ENCODE data around the gene MYO7B.
A peak's percentile ranks its signal among the peaks of the same experiment; 100 is the strongest.

The MYO7B gene

GRCh38 chr2:127664065-127664894, 128.8 kb downstream of the MYO7B start:
- no peak for DNase-seq (ENCODE audit: low read depth)

DNA sequence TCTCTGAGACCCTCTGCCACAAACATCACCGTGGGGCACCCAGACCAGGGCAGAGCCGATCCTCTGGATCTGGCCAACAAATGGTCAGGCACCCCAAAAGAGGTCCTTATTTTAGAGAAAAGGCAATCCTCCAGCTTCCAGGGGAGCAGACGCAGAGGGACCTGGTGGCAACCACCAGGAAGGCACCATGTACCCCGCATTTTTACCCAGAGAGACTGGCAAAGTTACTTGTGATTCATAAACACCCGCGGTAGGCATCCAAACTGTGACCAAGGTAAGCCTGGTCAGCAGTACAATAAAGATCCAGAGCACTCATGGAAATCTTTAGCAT, 129.4 kb downstream of the MYO7B start:
- DNase-seq (ENCODE audit: low read depth) = no peak

DNA sequence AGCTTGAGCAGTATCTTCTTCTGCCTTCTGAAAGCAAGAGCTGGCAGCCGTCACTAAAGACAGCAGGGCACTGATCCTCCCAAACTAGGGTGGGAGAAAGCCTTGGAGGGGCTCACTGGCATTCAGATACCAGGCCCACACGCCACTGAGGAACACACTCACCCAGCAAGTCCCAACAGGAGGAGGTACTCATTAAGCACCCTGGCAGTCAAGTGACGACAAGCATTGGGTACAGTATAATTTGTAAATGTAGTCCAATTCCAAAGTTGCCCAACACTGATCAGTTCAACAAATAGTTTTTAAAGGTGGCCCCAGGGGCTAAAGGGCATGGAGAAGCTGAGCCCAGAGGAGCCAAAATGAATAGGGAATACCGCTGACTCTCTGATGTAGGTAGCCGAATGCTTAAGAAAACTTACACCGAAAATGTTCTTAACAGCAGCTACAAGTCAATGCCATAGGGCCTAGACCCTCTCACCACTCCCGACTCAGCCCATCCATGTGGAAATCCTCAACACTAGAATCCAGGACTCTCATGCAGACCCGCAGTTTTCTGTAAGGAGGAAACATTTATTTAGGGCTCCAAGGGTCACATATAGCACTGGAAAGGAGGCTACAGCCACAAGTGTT, 129.9 kb downstream of the MYO7B start:
- no peak for DNase-seq (ENCODE audit: low read depth)

DNA sequence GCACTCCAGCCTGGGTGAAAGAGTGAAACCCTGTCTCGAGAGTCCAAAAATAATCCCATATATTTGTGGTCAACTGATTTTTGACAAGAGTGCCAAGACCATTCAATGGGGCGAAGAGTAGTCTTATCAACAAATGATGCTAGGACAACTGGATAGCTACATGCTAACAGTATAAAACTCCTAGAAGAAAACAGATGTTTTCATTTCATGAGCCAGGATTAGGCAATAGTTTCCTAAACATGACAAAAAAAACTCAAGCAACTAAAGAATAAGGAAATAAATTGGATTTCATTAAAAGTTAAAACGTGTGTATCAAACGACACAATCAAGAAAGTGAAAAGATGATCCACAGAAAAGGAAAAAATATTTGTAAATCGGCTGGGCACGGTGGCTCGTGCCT, 133.6 kb downstream of the MYO7B start:
- no peak for DNase-seq (ENCODE audit: low read depth)

DNA sequence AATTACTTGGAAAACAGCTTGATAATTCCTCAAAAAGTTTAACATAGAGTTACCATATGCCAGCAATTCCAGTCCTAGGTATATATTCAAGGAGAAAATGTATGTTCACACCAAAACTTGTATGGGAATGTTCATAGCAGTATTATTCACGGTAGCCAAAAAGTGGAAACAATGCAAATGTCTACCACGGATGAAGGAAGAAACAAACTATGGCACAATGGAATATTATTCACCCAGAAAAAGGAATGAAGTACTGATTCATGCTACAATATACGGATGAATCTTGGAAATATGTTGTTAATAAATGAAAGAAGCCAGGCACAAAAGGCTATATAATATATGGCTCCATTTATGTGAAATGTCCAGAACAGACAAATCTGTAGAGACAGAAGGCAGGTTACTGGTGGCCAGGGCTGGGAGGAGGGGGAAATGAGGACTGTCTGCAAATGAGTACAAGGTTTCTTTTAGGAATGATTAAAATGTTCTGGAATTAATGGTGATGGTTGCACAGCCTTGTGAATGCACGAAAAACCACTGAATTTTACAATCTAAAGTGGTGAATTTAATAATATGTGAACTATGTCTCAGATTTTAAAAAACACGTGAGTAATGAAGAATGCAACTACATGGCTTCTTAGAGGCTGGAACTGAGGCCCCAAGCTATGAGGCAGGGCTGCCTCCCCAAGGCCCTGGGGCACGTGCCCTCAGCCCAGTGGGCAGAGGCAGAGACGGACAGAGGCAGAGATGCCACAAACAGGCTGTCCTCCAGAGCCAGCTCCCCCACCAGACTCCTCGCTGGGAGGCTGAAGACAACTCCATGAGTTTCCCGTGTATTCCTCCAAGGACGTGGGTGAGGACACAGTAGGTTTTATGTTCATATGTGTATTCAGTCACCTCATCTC, 134.8 kb downstream of the MYO7B start:
- no peak for DNase-seq (ENCODE audit: low read depth)

DNA sequence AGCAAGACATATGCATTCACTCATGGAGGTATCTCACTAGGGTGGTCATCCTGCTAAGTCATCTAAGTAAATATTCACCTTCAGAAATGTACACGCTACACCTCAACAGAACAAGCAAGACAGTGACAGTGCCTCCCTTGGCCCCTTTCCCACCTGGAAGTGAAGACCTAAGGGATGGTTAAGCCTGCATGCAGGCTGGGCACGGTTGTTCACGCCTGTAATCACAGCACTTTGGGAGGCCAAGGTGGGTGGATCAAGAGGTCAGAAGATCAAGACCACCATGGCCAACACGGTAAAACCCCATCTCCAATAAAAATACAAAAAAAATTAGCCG, 135.4 kb downstream of the MYO7B start:
- no peak for DNase-seq (ENCODE audit: low read depth)

DNA sequence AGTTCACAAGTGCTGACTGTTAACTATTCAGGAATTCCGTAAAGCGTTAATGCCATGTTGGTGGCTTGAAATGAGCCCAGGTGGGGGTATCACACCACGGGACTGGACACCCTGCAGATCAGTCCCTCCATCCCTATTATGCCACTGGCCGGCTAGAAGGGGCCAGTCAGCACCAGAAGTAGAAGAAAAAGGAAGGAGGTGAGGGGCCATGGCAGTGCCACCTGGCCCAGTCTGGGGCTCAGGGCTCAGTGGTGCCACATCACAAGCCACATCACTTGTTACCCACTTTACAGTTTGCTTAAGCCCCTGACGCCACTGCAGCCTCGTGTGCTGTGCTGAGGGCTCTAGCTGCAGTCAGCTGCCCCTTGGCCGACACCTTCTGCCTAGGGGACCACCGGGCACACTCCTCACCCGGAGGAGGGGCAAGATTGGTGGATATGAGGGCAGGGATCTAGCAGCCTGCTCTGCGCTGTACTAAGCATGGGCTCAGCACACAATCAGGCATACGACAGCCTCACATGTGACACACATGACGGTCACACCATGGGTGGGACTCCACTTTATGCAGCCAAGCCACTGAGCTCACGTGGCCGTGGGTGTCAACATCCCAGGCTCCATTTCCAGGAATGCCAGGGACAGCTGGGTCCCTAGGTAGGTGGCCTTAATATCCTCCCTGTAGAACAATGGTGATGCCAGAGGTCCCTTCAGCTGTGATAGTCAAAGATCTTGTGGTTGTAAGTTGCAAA, 136.2 kb downstream of the MYO7B start:
- DNase-seq (ENCODE audit: low read depth) = no peak

DNA sequence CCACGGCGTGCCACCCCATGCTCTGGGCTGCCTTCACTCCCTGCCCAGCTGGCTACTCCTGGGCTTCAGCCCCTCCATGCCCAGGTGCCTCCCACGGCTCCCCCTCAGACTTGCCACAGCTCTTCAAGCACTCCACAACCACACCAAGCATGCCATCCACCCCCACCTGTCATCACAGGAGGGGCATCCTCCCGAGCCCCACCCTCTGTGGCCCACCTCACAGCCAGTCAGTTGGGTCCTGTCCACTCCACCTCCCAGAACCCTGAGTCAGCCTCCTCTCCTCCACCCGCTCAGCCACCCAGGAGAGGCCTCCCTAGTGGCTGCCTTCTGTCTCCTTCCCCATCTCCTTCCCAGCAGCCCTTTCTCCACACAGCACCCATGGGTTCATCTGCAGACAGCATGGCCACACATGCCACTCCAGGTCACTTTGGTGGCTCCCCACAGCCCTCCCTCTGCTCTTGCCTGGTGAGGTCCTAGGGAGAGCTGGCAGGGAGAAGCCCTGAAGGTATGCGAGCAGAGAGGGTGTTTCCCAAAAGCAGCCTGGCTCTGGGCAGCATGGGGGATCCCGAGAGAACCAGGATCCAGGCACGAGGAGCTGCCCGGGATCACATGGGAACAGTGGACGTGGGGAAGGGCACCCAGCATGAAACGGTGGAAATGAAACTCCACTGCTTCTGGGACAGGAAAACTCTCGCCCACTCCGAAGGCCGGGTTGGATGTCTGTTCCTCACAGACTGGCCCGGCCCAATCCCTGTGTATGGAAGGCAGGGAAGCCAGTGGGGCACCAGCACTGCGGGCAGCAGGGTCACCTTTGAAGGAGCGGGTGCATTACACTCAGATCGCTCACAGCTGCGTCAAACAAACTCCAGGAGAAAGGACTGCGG, 137.1 kb downstream of the MYO7B start:
- no peak for DNase-seq (ENCODE audit: low read depth)

DNA sequence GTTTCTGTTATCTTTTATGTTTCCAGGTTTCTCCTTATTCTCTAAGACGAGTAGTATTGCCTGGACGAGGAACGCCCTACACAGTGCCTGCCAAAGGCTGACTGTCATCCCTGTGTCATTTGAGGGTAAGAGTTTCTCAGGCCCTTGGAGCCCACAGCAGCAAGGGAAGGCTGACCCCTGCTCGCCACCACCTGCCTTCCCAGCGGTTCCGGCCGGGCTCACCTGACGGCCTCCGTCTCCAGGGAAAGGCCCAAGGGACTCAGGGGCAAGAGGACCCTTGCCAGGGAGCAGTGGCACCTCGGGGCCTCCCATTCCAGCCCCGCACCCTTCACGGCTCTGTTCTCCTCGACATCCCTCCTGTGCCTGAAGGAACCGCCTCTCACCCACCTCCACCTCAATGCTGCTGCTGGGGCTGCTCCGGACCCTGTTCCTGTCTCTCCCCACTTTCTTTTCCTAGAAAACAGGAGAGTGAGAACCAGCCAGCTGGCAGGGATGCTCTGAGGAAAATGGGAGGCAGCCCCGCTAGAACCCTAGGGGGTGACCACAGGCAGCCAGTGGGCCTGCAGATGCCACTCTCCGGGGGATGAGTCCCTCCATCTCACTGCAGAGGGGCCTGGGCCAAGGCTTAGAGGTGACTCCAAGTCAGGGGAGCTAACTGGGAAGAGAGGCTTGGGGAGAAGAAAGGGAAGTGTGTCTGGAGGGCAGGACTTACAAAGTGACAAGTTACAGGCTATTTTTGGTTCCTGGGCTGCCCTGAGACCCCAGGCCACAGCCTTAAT, 138.0 kb downstream of the MYO7B start:
- DNase-seq (ENCODE audit: low read depth) = no peak

GRCh38 chr2:127674241-127675209, 139.0 kb downstream of the MYO7B start:
- DNase-seq (ENCODE audit: low read depth) = peak; percentile 15

DNA sequence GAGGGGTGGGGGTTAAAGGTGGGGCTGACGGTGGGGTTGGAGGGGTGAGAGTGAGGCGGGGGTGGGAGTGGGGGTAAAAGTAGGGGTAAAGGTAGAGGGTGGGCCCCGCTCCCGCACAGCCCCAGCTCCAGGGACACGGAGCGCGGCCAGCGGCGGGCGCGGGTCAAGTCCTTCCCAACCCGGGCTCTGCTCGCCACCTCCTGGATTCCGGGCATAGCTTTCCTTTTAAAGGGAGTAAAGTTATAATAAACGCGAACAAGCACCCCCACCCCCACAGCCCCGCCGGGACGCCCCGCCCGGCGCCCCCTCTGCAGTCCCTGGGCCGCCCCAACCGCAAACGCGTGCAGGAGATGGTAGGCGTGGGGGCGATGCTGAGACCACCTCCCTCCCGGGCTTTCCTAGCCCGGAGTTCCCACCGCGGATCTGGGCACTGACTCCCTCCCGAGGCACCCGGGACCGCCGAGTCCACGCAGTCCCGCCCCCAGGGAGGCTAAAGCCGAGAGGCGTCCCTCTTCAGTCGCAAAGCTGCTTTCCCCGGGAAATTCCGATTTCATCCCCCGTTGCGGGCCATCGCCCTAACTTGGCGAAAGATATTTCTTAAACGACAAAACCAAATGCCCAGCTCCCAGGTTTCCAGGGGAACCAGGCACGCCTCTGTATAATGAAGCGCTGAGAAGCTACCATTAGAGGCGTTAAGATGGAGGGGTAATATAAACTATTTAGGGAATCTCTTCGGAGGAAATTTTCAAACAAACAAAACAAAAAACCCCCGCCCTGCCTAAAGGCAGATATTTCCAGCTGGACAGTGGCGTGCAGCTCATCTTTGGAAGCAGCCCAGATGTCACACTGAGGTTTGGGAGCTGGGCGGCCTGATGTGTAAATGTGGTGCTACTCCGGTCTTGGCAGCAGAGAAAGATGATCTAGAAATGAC, 140.1 kb downstream of the MYO7B start, which contains the start of gene LIMS2:
LIMS2 (minus strand) TSS at position 200 of the 931 bp plus-strand sequence. CDS start 506 bp downstream, outside the sequence.
- no peak for DNase-seq (ENCODE audit: low read depth)

- DNase-seq (ENCODE audit: low read depth) = no peak
These were observed 141.4 kb downstream of the MYO7B start for GRCh38 chr2:127676906-127677305.

GRCh38 chr2:127678531-127678930, 143.0 kb downstream of the MYO7B start:
- no peak for DNase-seq (ENCODE audit: low read depth)

- DNase-seq (ENCODE audit: low read depth) = no peak
These were observed 143.5 kb downstream of the MYO7B start for GRCh38 chr2:127678991-127679390.

- no peak for DNase-seq (ENCODE audit: low read depth)
These were observed 144.3 kb downstream of the MYO7B start for GRCh38 chr2:127679680-127680361.

DNA sequence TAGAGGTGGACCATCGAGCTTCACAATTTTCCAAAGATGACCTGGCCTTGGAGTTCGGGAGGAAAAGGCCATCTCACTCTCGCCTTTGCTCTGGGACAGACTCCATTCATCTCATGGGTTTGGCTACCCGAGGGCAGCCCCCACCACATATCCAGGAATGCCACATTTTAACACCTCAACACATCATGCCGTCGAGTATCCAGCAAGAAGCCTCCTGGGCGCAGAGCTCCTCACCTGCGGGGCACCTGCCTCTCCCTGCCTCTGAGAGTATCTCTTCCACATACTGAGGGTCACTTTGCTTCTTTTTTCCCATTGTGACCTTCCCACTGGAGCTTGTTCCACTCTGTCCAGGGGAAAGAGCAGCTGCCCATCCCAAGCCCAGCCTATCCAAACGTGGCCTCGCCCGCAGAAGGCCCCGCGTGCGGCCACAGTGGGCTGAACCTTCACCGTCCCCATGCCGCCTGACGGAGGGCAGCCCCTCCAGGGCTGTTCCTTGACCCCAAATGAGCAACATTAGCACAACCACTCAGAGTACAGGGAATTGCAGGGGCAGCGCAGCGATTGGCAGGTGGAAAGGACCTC, 145.3 kb downstream of the MYO7B start:
- DNase-seq (ENCODE audit: low read depth) = no peak

DNA sequence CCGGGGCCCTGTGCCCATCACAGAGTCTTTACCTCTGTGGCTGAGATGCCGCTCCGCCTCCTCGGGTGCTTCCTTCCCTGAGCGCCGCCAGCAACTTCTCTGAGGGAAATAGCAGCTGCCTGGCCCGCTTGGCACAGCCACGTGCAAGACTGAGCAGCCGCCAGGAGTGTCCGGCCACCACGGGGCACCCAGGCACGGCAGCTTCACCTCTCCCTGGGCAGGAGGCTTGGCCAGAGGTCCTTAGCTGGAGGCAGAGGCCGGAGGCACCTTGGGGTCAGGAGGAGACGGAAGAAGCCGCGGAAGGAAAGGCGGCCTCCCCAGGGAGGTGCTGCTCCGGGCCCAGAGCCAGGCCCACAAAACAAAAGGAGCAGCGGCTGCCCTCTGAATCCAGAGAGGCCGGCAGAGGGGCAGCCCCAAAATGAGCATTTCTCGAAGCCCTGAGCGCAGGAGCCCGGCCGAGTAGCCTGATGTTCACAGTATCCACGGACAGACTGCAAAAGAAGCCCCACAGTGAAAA, 145.9 kb downstream of the MYO7B start:
- no peak for DNase-seq (ENCODE audit: low read depth)
